Activated CD8-positive, alpha-beta memory T cell treated with anti-CD3 and anti-CD28 coated beads, Interleukin-2, amount 10 ng/mL, durations not matched to agents 7 days and 5 days (primary cell): ENCODE data around the gene SCIN. TPM values are rescaled to one million over a fixed set of nuclear protein-coding genes. Genes with fewer than 3 reads are reported as not detected.

Experiments used
- ATAC-seq: fragments of 150-1000 bp; cut with Tn5 transposase; one replicate; pipeline ENCODE4 v1.10.0; 2021; ENCODE audit warnings: moderate library complexity
- CTCF ChIA-PET: fragments of 350-600 bp; sonication (Branson Sonifier 250); formaldehyde crosslinking; loops from one replicate; lab custom pipeline; 2021; ENCODE audit warnings: antibody characterized with exemption; lab: Charles Lee
- DNase-seq: peaks from one replicate; pipeline ENCODE4 v3.0.0-alpha.2; 2020
- H3K27ac Mint-ChIP-seq: one replicate; pipeline ENCODE4 v1.8.0; 2021; ENCODE audit warnings: mild to moderate bottlenecking, mixed read lengths
- H3K27me3 Mint-ChIP-seq: one replicate; pipeline ENCODE4 v1.8.0; 2021; ENCODE audit warnings: mixed read lengths
- H3K36me3 Mint-ChIP-seq: one replicate; pipeline ENCODE4 v1.8.0; 2021; ENCODE audit warnings: mild to moderate bottlenecking, mixed read lengths
- H3K4me1 Mint-ChIP-seq: one replicate; pipeline ENCODE4 v1.8.0; 2021; ENCODE audit warnings: mixed read lengths
- H3K4me3 Mint-ChIP-seq: one replicate; pipeline ENCODE4 v1.8.0; 2021; ENCODE audit warnings: mild to moderate bottlenecking, moderate library complexity, mixed read lengths
- H3K9me3 Mint-ChIP-seq: one replicate; pipeline ENCODE4 v1.8.0; 2022; ENCODE audit warnings: low read depth, mixed read lengths
- total RNA-seq, 2 experiments: library from RNA; stranded (reverse); gene quantifications; one replicate each; pipeline ENCODE4 v1.2.3, GENCODE V29; 2021

Gene SCIN
- total RNA-seq, 2 experiments from 2014 or later: 1.0 to 1.4 TPM

DNA sequence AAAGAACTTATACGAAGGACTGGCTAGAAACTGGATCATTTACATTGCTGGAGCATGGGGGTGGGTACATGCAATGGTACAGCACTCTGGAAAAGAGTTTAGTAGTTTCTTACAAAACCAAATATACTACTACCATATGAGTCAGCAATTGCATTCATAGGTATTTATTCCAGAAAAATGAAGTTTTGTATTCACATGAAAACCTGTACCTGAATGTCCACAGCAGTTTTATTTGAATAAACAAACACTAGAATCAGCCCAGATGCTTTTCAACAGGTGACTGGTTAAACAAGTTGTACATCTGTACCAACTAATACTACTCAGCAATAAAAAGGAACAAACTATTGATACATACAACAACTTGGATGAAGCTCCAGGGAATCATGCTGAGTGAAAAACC, 3.4 kb downstream of the SCIN start:
- CTCF ChIA-PET: no interaction called here
- Mint-ChIP-seq H3K4me3 (no peak overlapping the region), H3K36me3 (peaks cover 1% of the 10 kb centered on the region), H3K27ac (no peak overlapping the region), H3K27me3 (peaks cover 59% of the 10 kb centered on the region), H3K9me3 (no peaks in the 10 kb centered on the region), H3K4me1 (peaks cover 16% of the 10 kb centered on the region)
- DNase-seq (no peak), ATAC-seq (no peak)

DNA sequence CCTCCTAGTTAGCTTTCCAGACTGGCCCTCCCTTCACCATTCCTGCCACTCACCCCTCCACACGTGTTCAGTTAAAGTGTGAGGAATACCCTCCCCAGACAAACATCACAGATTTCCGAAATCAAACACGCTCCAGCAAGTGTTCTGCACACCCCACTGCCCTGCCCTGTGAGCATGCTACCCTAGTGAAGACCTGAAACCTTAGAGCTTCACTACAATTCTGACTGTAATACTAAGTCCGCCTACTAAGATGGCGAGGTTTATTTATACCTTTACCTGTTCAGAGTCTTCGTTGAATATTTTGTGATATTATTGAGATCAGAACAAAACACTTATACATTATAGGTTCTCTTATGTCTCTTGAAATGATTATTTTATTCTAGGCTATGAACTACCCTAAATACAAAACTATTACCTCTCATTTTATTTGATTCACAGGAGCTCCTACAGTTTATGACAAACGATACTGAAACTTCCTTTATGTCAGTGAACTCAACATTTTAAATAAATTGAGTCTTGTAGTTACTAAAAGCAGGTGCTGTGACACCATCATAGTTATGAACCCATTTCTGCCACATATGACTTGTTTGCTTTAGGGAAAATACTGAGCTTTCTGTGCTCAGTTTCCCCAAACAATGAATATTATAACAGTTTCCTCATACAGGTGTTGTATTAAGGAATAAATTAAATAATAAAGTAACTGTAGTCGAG, 8.6 kb downstream of the SCIN start:
- CTCF ChIA-PET: no interaction called here
- no peaks in the 10 kb centered on the region for H3K4me1 Mint-ChIP-seq

DNA sequence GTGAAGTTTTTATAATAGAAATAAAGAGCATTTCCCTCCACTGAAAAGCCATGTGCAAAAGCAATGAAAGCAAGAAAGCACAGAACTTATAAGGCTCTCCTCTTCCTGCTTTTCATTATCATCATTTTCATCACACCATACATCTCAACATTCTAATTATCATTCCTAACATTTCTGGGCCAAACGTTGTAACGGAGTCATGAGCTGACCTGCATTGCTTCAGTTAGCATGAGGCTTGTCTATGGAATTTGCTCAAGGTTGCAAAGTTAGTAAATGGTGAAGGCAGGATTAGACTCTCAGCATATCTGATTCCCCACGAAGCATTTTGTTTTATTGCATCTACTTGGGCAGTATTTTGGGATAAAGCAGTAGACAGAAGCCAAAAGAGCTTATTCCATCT, 11.4 kb downstream of the SCIN start:
- H3K27ac Mint-ChIP-seq: no peak overlapping the region
- DNase-seq (no peak), ATAC-seq (no peak)
- H3K4me3 Mint-ChIP-seq: no peak overlapping the region
- H3K27me3 Mint-ChIP-seq: peaks cover 26% of the 10 kb centered on the region
- CTCF ChIA-PET: no interaction called here
- H3K4me1 Mint-ChIP-seq: no peaks in the 10 kb centered on the region
- H3K36me3 Mint-ChIP-seq: no peaks in the 10 kb centered on the region
- H3K9me3 Mint-ChIP-seq: no peaks in the 10 kb centered on the region

More for the DNA sequence above, 8.6 kb downstream of the SCIN start:
- no peaks in the 10 kb centered on the region for H3K36me3 Mint-ChIP-seq
- no peak for DNase-seq
- H3K9me3 Mint-ChIP-seq: no peaks in the 10 kb centered on the region
- no peak overlapping the region for H3K4me3 Mint-ChIP-seq
- no peak overlapping the region for H3K27ac Mint-ChIP-seq
- peaks cover 20% of the 10 kb centered on the region for H3K27me3 Mint-ChIP-seq
- ATAC-seq: no peak

DNA sequence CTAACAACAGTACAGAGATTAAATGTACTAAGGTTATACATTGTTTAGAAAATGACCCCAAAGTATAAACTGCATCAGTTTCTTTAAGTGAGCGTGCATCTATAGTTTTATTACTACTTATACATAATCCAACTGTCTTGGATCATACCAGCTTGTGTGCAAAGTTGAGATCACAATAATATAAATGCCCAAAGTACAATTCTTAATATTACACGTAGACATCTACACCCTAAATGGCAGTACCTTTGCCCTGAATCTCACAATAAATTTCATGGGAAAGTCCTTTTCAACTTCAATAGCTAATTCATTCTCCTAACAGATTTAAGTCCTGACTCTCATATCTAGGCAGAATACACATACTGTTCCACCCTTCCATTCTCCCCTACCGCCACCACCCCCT, 11.8 kb downstream of the SCIN start:
- H3K4me1 Mint-ChIP-seq: no peaks in the 10 kb centered on the region
- H3K36me3 Mint-ChIP-seq: no peaks in the 10 kb centered on the region
- CTCF ChIA-PET: no interaction called here
- ATAC-seq: no peak
- no peak overlapping the region for H3K4me3 Mint-ChIP-seq
- H3K27ac Mint-ChIP-seq: no peak overlapping the region
- no peak for DNase-seq
- H3K9me3 Mint-ChIP-seq: no peaks in the 10 kb centered on the region
- peaks cover 22% of the 10 kb centered on the region for H3K27me3 Mint-ChIP-seq

DNA sequence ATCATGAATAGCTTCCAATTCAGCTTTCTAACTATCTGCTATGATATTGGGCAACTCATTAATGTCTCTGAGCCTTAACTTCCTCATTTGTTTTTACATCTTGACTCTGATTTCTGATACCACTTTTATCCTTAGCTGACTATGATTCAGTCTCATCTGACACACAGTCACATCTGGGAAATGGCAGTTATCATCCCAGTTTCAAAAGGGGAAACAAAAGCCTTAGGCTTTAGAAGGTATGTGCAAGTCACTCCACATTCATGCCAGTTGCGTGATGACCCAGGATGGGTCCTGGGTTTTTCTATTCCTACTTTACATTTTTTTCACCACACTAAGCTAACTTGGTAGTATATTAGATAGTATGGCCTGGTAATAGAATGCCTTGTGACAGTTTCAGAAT, 12.7 kb downstream of the SCIN start:
- Mint-ChIP-seq H3K4me3 (no peak overlapping the region), H3K27me3 (peaks cover 18% of the 10 kb centered on the region), H3K27ac (no peak overlapping the region), H3K36me3 (no peaks in the 10 kb centered on the region), H3K4me1 (no peaks in the 10 kb centered on the region), H3K9me3 (no peaks in the 10 kb centered on the region)
- ATAC-seq (no peak), DNase-seq (no peak)
- CTCF ChIA-PET: no interaction called here

DNA sequence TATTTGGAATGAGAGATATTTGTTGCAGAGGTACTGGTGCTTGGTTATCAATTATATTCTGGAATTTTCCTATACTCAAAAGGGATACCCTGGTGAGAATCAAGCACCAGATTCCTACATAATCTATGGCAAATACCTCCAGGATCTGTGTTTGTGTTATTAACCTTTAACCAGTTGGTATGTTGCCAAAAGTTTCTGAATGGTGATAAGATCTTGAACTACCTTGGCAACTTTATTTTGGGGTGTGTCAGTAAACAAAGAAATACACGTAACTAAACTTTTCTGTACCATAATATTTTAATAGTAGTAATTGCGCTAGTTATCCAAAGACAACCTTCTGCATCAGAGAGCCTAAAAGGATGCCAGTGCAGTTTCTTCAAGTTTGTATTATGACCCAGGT, 13.4 kb downstream of the SCIN start:
- Mint-ChIP-seq H3K36me3 (no peaks in the 10 kb centered on the region), H3K27me3 (peaks cover 16% of the 10 kb centered on the region), H3K4me3 (no peak overlapping the region), H3K9me3 (no peaks in the 10 kb centered on the region), H3K27ac (no peak overlapping the region), H3K4me1 (no peaks in the 10 kb centered on the region)
- DNase-seq (no peak), ATAC-seq (no peak)
- CTCF ChIA-PET: no interaction called here

DNA sequence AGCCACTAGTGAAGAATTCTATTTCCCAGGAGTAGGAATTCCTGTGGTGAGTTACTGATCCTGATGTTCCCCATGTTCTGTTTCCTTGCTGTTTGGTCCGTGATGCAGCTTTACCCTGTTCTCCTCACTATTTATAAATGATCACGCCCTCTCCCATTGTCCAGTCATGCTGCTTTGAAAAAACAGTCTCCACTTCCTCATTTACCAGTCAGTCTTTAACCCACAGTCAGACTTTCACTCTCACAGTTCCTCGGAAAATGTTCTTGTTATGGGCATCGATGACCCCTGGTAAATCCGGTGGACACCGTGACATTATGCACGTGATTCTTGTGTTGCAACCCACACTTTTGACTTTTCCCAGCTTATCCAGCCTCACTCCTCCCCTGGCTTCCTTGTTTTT, 14.4 kb downstream of the SCIN start:
- Mint-ChIP-seq H3K4me3 (no peak overlapping the region), H3K9me3 (no peaks in the 10 kb centered on the region), H3K27me3 (peaks cover 14% of the 10 kb centered on the region), H3K27ac (no peak overlapping the region), H3K36me3 (no peaks in the 10 kb centered on the region), H3K4me1 (no peaks in the 10 kb centered on the region)
- no peak for ATAC-seq
- no peak for DNase-seq
- CTCF ChIA-PET: no interaction called here

DNA sequence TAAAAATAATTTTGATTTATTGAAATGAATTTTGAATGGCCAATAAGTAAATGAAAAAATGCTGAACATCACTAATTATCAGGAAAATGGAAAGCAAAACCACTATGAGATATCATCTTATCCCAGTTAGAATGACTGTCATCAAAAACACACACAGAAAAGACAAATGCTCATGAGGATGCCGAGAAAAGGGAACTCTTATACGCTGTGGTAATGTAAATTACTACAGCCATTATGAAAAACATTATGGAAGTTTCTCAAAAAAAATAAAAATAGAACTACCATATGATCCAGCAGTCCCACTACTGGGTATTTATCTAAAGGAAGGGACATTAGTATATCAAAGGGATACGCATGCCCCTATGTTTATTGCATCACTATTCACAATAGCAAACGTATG, 15.8 kb downstream of the SCIN start:
- CTCF ChIA-PET: interaction anchor here (1.6 kb wide), 1 partner anchor 15 kb away, joined by 3 read pairs; no protein-coding TSS in a partner anchor
- Mint-ChIP-seq H3K36me3 (no peaks in the 10 kb centered on the region), H3K27ac (no peak overlapping the region), H3K9me3 (no peaks in the 10 kb centered on the region), H3K4me3 (no peak overlapping the region), H3K27me3 (peaks cover 14% of the 10 kb centered on the region), H3K4me1 (no peaks in the 10 kb centered on the region)
- DNase-seq (no peak), ATAC-seq (no peak)

DNA sequence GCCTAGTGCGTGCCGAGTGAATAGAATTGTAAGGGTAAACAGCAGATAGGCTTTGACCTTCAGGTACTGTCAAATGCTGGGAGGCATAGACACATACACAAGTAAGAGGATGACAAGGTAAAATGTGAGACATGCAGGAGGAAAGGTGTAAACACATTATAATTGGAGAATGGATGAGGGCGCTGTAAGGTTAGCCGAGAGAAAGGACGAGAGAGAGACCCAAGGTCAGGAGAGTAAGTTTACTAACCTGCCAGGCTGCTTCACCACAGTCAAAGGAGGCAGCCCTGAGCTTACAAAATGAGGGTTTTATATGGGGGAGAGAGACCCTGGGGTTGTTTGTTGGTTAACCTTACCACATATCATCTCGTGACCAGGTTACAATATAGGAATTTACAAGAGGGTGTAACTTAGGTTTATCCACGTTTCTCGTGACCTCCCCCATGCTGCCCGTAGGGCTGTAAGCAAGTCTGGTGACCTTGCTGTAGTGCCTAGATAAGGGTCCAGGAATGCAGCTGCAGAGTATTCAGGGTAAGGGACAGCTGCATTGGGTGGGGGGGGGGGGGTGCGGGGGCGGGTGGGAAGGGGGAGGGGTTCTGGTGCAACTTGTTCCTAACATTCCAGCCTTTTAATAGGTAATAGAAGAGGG, 17.9 kb downstream of the SCIN start:
- Mint-ChIP-seq H3K4me1 (no peaks in the 10 kb centered on the region), H3K4me3 (no peak overlapping the region), H3K36me3 (no peaks in the 10 kb centered on the region), H3K27me3 (peaks cover 14% of the 10 kb centered on the region), H3K27ac (no peak overlapping the region), H3K9me3 (no peaks in the 10 kb centered on the region)
- ATAC-seq (no peak), DNase-seq (no peak)
- CTCF ChIA-PET: no interaction called here

DNA sequence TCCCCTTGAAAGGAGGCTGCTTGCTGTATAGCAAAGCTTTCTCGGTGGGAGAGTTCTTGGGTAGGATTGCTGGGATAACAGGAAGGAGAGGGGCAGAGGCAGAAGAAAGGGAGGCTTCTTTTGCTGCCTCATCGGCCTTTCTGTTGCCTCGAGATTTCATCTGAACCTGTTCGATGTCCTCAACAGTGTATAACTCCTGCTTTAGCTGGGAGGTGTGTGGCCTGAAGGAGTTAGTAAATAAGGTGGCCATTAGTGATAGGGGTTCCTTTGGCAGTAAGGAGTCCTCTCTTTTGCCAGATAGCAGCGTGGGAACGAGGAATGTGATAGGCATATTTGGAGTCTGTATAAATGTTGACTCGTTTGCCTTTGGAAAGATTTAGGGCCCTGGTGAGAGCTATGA, 20.0 kb downstream of the SCIN start:
- no peak overlapping the region for H3K4me3 Mint-ChIP-seq
- no peaks in the 10 kb centered on the region for H3K4me1 Mint-ChIP-seq
- H3K27me3 Mint-ChIP-seq: peaks cover 7% of the 10 kb centered on the region
- no peaks in the 10 kb centered on the region for H3K9me3 Mint-ChIP-seq
- ATAC-seq (no peak), DNase-seq (no peak)
- CTCF ChIA-PET: no interaction called here
- no peak overlapping the region for H3K27ac Mint-ChIP-seq
- H3K36me3 Mint-ChIP-seq: no peaks in the 10 kb centered on the region

DNA sequence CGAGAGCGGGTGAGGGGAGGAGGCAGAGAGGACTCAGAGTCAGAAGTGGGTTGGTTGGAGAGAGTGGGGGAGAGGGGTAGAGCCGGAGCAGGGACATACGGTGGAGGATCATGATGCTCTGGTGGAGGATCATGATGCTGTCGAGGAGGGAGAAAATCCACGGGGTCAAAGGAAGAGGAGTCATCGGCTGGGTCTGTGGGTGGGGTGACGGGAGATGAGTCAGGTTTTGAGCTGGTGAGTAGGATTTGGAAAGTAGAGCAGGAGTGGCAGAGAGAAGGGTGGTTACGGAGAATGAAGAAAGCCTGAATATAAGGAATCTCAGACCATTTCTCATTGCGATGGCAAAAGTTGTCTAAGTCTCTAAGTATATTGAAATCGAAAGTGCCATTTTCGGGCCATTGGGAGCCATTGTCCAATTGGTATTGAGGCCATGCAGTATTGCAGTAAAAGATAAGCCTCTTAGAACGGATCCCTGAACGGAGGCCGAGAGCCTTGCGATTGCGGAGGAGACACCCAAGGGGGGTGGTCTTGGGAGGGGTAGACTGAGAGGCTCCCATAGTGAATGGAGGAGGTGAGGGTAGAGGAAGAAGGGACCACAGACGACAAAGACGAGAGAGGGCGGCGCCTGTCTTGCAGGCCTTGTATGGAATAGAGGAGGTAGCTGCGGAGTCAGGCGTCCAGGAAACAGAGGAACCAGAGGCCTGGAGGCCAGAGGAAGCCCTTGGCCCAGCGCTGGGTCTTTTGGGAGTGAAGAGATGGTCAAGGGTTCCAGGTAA, 23.8 kb downstream of the SCIN start:
- no peak overlapping the region for H3K4me3 Mint-ChIP-seq
- CTCF ChIA-PET: no interaction called here
- ATAC-seq (no peak), DNase-seq (no peak)
- H3K36me3 Mint-ChIP-seq: no peaks in the 10 kb centered on the region
- H3K9me3 Mint-ChIP-seq: no peaks in the 10 kb centered on the region
- no peaks in the 10 kb centered on the region for H3K4me1 Mint-ChIP-seq
- no peak overlapping the region for H3K27ac Mint-ChIP-seq
- no peaks in the 10 kb centered on the region for H3K27me3 Mint-ChIP-seq

DNA sequence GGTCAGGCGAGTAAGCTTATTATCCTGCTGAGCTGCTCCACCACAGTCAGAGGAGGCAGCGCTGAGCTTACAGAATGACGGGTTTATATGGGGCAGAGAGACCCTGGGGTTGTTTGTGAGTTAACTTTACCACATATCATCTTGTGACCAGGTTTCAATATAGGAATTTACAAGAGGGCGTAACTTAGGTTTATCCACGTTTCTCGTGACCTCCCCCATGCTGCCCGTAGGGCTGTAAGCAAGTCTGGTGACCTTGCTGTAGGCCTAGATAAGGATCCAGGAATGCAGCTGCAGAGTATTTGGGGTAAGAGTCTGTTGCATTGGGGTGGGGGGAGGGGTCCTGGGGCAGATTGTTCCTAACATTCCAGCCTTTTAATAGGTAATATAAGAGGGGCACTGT, 24.6 kb downstream of the SCIN start:
- peaks cover 6% of the 10 kb centered on the region for H3K27me3 Mint-ChIP-seq
- DNase-seq (no peak), ATAC-seq (no peak)
- CTCF ChIA-PET: no interaction called here
- H3K9me3 Mint-ChIP-seq: no peaks in the 10 kb centered on the region
- no peak overlapping the region for H3K27ac Mint-ChIP-seq
- H3K36me3 Mint-ChIP-seq: no peaks in the 10 kb centered on the region
- H3K4me3 Mint-ChIP-seq: no peak overlapping the region
- no peaks in the 10 kb centered on the region for H3K4me1 Mint-ChIP-seq

DNA sequence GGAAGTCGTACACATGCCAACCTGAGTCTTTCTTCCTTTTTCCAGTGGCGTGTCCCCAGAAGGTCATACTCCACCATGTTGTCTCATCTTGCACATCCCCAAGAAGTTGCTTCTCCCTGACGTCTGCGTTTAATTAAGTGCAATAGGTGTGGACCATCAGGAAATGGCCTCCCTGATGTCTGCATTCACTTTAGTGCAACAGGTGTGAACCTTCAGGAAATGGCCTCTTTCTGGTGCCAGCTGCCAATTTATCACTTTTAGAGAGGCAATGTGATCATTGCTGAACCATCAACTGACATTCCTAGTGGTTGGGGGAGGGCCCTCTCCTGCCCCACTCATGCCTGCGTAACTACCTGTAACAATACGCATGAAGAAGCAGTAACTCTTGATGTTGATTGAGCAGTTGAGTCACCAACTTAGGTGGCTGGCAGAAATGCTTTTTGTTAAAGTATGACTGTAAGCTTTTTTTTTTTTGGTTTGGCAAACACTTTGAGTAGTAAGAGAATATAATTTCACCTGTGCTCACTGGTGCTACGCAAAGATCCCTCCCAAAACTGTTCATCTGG, 25.8 kb downstream of the SCIN start:
- no peaks in the 10 kb centered on the region for H3K9me3 Mint-ChIP-seq
- ATAC-seq: no peak
- CTCF ChIA-PET: no interaction called here
- no peak for DNase-seq
- H3K27me3 Mint-ChIP-seq: peaks cover 6% of the 10 kb centered on the region
- H3K27ac Mint-ChIP-seq: no peak overlapping the region
- H3K4me3 Mint-ChIP-seq: no peak overlapping the region
- H3K36me3 Mint-ChIP-seq: no peaks in the 10 kb centered on the region
- no peaks in the 10 kb centered on the region for H3K4me1 Mint-ChIP-seq
